ENCODE data around the gene ENDOV. TPM values are rescaled to one million over a fixed set of nuclear protein-coding genes. Genes with fewer than 3 reads are reported as not detected.

ENDOV gene
- total RNA-seq, 1 donor from 2014 or later: 9.7 TPM

DNA sequence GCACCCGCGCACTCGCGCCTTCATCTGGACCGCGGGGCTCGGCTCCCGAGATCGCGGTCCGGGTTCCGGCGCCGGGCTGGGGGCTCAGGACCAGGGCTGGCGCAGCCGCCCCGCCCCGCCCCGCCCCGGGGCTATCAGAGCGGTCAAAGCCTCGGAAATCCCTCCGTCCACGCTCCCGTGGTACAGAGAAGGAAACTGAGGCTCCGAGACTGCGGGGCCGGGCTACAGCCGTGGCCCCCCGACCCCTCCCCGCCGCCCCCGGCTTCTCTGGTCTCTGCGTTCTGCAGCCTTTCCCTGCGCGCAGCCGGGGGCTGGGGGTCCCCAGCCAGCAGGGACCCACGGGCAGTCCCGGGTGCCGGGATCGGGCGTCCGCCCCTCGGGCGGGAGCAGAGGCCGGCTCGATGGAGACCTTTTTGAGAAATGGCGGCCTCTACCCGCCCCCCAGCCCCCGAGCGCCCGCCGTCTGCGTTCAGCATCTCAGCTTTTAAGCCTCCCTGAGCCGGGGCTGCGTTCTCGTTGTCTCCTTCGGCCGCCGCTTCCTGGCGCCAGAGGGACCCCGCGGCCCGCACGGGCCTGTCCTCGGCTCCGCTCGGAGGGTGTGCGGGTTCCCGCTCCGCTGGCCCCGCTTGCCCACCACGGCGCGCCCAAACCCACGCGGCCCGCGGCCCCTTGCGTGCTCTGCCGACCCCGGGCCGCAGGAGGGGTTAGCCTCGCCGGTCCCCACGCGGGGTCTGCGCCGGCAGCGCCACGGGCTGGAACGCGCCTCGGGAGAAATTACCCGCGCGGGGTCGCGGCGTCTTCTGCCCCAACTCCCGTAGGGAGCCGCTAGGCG, 62.9 kb downstream of the ENDOV start:
- Histone ChIP-seq H2AFZ (replicated peaks) (peak overlapping the region; percentile 13), H3K4me3 (peak overlapping the region; percentile 54)
- H3K27ac Mint-ChIP-seq: no peak overlapping the region

DNA sequence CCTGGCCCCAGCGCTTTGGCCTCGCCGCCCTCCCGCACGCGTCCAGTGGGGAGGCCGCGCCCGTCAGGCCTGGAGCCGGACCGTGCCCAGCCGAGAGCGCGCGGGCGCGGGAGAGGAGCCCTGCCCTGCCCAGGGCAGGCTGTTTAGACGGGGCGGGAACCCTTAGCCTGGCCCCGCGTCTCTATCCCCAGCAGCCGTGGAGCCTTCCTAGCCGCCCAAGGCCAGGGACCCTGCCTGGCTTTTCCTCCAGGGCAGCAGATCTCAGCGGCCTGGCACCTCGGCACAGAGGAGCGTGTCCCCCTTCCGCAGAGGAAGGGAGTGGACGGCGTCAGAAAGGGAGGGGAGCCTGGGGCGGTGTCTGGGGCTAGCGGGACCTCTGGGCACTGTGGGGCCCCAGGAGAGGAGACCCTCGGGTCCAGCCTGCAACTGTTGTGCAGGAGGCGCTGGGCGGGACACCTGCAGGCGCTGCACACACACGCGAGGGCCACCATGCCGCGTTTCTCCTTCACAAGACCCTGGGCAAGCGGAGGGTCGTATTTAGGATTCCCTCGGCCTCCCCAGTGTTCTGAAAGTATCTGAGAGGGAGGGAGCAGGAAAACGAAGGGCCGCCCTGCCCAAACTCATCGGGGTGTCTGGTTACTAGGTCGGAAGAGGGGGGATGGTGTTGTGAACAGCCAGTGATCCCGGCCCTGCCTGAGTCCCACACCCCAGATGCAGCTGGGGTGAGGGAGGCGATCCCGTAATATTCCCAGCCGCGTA, 63.7 kb downstream of the ENDOV start:
- peaks cover 18% of the 10 kb centered on the region for H3K4me1 Mint-ChIP-seq
- Histone ChIP-seq H3K36me3 (no peaks in the 10 kb centered on the region), H3K9me3 (ENCODE audit: low read depth) (no peaks in the 10 kb centered on the region), H2AFZ (replicated peaks) (peak overlapping the region; percentile 13), H3K9ac (no peak overlapping the region), H3K79me2 (ENCODE audit: low read depth) (no peaks in the 10 kb centered on the region), H3K27ac (no peak overlapping the region), H3K4me1 (peaks cover 30% of the 10 kb centered on the region), H3F3A (ENCODE audit: low read depth) (peaks cover 13% of the 10 kb centered on the region), H3K4me2 (peak overlapping the region; percentile 93), H3K4me3 (peak overlapping the region; percentile 54), H4K20me1 (ENCODE audit: low read depth) (peaks cover 48% of the 10 kb centered on the region), H3K27me3 (peaks cover 100% of the 10 kb centered on the region)
- H3K4me3 Mint-ChIP-seq: peak overlapping the region; percentile 67
- H3K36me3 Mint-ChIP-seq: no peaks in the 10 kb centered on the region
- peaks cover 51% of the 10 kb centered on the region for H3K27me3 Mint-ChIP-seq (ENCODE audit: insufficient read depth, low read depth)
- no peak overlapping the region for H3K27ac Mint-ChIP-seq
- TF ChIP-seq, protein P1, sequence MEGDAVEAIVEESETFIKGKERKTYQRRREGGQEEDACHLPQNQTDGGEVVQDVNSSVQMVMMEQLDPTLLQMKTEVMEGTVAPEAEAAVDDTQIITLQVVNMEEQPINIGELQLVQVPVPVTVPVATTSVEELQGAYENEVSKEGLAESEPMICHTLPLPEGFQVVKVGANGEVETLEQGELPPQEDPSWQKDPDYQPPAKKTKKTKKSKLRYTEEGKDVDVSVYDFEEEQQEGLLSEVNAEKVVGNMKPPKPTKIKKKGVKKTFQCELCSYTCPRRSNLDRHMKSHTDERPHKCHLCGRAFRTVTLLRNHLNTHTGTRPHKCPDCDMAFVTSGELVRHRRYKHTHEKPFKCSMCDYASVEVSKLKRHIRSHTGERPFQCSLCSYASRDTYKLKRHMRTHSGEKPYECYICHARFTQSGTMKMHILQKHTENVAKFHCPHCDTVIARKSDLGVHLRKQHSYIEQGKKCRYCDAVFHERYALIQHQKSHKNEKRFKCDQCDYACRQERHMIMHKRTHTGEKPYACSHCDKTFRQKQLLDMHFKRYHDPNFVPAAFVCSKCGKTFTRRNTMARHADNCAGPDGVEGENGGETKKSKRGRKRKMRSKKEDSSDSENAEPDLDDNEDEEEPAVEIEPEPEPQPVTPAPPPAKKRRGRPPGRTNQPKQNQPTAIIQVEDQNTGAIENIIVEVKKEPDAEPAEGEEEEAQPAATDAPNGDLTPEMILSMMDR (IDR thresholded peaks at IDR 0.05): no peak
- TF ChIP-seq EZH2 (IDR thresholded peaks at IDR 0.05): peak; percentile 83
- TF ChIP-seq EZH2phosphoT487 (IDR thresholded peaks at IDR 0.05): peak; percentile 89
- H3K9me3 Mint-ChIP-seq: no peaks in the 10 kb centered on the region
- peak; percentile 53 for DNase-seq (ENCODE audit: low spot score)

More for the DNA sequence above, 62.9 kb downstream of the ENDOV start:
- peaks cover 100% of the 10 kb centered on the region for H3K27me3 ChIP-seq
- peaks cover 48% of the 10 kb centered on the region for H4K20me1 ChIP-seq (ENCODE audit: low read depth)
- no peaks in the 10 kb centered on the region for H3K36me3 ChIP-seq
- no peaks in the 10 kb centered on the region for H3K79me2 ChIP-seq (ENCODE audit: low read depth)
- H3K4me2 ChIP-seq: peak overlapping the region; percentile 93
- Mint-ChIP-seq H3K9me3 (no peaks in the 10 kb centered on the region), H3K4me1 (peaks cover 18% of the 10 kb centered on the region), H3K27me3 (ENCODE audit: insufficient read depth, low read depth) (peaks cover 47% of the 10 kb centered on the region), H3K36me3 (no peaks in the 10 kb centered on the region), H3K4me3 (no peak overlapping the region)
- peak; percentile 91 for DNase-seq (ENCODE audit: low spot score)
- H3K9ac ChIP-seq: no peak overlapping the region
- TF ChIP-seq EZH2 (IDR thresholded peaks at IDR 0.05) (peak; percentile 86), EZH2phosphoT487 (IDR thresholded peaks at IDR 0.05) (no peak)
- TF ChIP-seq, protein P1 (IDR thresholded peaks at IDR 0.05): peak; percentile 64
- no peak overlapping the region for H3K27ac ChIP-seq
- peaks cover 30% of the 10 kb centered on the region for H3K4me1 ChIP-seq
- H3K9me3 ChIP-seq (ENCODE audit: low read depth): no peaks in the 10 kb centered on the region
- H3F3A ChIP-seq (ENCODE audit: low read depth): peaks cover 13% of the 10 kb centered on the region

DNA sequence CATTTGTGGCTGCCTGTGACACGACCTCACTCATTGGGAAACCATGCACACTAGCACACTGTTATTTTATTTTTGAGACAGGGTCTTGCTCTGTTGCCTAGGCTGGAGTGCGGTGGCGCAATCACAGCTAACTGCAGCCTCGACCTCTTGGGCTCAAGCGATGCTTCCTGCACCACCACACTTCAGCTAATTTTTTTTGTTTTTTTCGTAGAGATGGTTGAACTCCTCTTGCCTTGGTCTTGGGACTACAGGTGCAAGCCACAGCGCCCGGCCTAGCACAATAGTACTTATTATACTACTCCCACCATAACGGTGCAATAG, 64.2 kb downstream of the ENDOV start:
- Mint-ChIP-seq H3K4me3 (peak overlapping the region; percentile 67), H3K4me1 (peaks cover 18% of the 10 kb centered on the region), H3K9me3 (no peaks in the 10 kb centered on the region), H3K27ac (no peak overlapping the region), H3K36me3 (no peaks in the 10 kb centered on the region), H3K27me3 (ENCODE audit: insufficient read depth, low read depth) (peaks cover 51% of the 10 kb centered on the region)
- no peak for DNase-seq (ENCODE audit: low spot score)
- no peak overlapping the region for H3K4me3 ChIP-seq
- H3K79me2 ChIP-seq (ENCODE audit: low read depth): no peaks in the 10 kb centered on the region
- no peak overlapping the region for H3K27ac ChIP-seq
- TF ChIP-seq, protein P1 (IDR thresholded peaks at IDR 0.05): no peak
- no peak for TF ChIP-seq EZH2 (IDR thresholded peaks at IDR 0.05)
- no peak for TF ChIP-seq EZH2phosphoT487 (IDR thresholded peaks at IDR 0.05)
- H2AFZ ChIP-seq (replicated peaks): no peak overlapping the region
- H3K36me3 ChIP-seq: no peaks in the 10 kb centered on the region
- peak overlapping the region; percentile 93 for H3K4me2 ChIP-seq
- peaks cover 13% of the 10 kb centered on the region for H3F3A ChIP-seq (ENCODE audit: low read depth)
- peaks cover 44% of the 10 kb centered on the region for H4K20me1 ChIP-seq (ENCODE audit: low read depth)
- peaks cover 100% of the 10 kb centered on the region for H3K27me3 ChIP-seq
- peaks cover 30% of the 10 kb centered on the region for H3K4me1 ChIP-seq
- no peaks in the 10 kb centered on the region for H3K9me3 ChIP-seq (ENCODE audit: low read depth)
- no peak overlapping the region for H3K9ac ChIP-seq
